Measurements from ENCODE around the gene SGPP2.

The SGPP2 gene

GRCh38 chr2:222470802-222471468, 46.6 kb downstream of the SGPP2 start:
- DNase-seq (ENCODE audit: low spot score), result no peak

GRCh38 chr2:222477962-222478608, 53.7 kb downstream of the SGPP2 start:
- DNase-seq (ENCODE audit: low spot score), result no peak

- peak; percentile 29 for DNase-seq (ENCODE audit: low spot score)
Observed at GRCh38 chr2:222479859-222480258, 55.5 kb downstream of the SGPP2 start.

GRCh38 chr2:222480497-222480896, 56.2 kb downstream of the SGPP2 start:
- DNase-seq (ENCODE audit: low spot score), result no peak

- DNase-seq (ENCODE audit: low spot score), result no peak
Observed at GRCh38 chr2:222481941-222482340, 57.6 kb downstream of the SGPP2 start.

GRCh38 chr2:222483513-222484039, 59.2 kb downstream of the SGPP2 start:
- no peak for DNase-seq (ENCODE audit: low spot score)

- no peak for DNase-seq (ENCODE audit: low spot score)
Observed at GRCh38 chr2:222485367-222486211, 61.2 kb downstream of the SGPP2 start.

- DNase-seq (ENCODE audit: low spot score), result no peak
Observed at GRCh38 chr2:222490131-222490530, 65.8 kb downstream of the SGPP2 start.

- no peak for DNase-seq (ENCODE audit: low spot score)
Observed at GRCh38 chr2:222492683-222493082, 68.3 kb downstream of the SGPP2 start.

GRCh38 chr2:222494104-222494739, 69.9 kb downstream of the SGPP2 start:
- peak; percentile 63 for DNase-seq (ENCODE audit: low spot score)

GRCh38 chr2:222495388-222495787, 71.0 kb downstream of the SGPP2 start:
- DNase-seq (ENCODE audit: low spot score), result no peak

- no peak for DNase-seq (ENCODE audit: low spot score)
Observed at GRCh38 chr2:222499226-222499625, 74.9 kb downstream of the SGPP2 start.

GRCh38 chr2:222504191-222504590, 79.8 kb downstream of the SGPP2 start:
- no peak for DNase-seq (ENCODE audit: low spot score)

- no peak for DNase-seq (ENCODE audit: low spot score)
Observed at GRCh38 chr2:222504719-222505118, 80.4 kb downstream of the SGPP2 start.

GRCh38 chr2:222506230-222506935, 82.0 kb downstream of the SGPP2 start:
- no peak for DNase-seq (ENCODE audit: low spot score)

GRCh38 chr2:222514901-222515300, 90.6 kb downstream of the SGPP2 start:
- DNase-seq (ENCODE audit: low spot score), result no peak

- DNase-seq (ENCODE audit: low spot score), result peak; percentile 12
Observed at GRCh38 chr2:222518570-222519381, 94.4 kb downstream of the SGPP2 start.

GRCh38 chr2:222521099-222521498, 96.8 kb downstream of the SGPP2 start:
- DNase-seq (ENCODE audit: low spot score), result no peak

GRCh38 chr2:222522082-222522481, 97.7 kb downstream of the SGPP2 start:
- DNase-seq (ENCODE audit: low spot score), result no peak

- no peak for DNase-seq (ENCODE audit: low spot score)
Observed at GRCh38 chr2:222523783-222524544, 99.6 kb downstream of the SGPP2 start.
